Caco-2 (cell line): ENCODE data around the gene MPC1. TPM values are rescaled to one million over a fixed set of nuclear protein-coding genes. Genes with fewer than 3 reads are reported as not detected.
A peak's percentile ranks its signal among the peaks of the same experiment; 100 is the strongest.
"Not testable (repeated sequence)": the region's sequence is repeated elsewhere in the genome, so short reads cannot be mapped to it uniquely, and the experiment has no call there.

Experiments
- BruUV-seq: library from RNA; stranded (reverse); fragments of 400-500 nt; replicated peaks from 2 replicates; lab custom pipeline; 2021; lab: Mats Ljungman, UMichigan
- CTCF ChIA-PET: fragments of 300-600 bp; sonication (Branson Sonifier 250); formaldehyde crosslinking; loops from one replicate; lab custom pipeline; 2022; ENCODE audit warnings: antibody characterized with exemption; lab: Charles Lee
- POLR2A ChIA-PET: fragments of 300-600 bp; sonication (Branson Sonifier 250); formaldehyde crosslinking; loops from one replicate; lab custom pipeline; 2022; ENCODE audit warnings: antibody characterized with exemption; lab: Charles Lee
- DNase-seq, 2 experiments: peaks; one replicate each; pipeline versions ENCODE4 v3.0.0 to v3.0.0-alpha.2; 2020 to 2022
- H3K27me3 ChIP-seq: replicated peaks from 2 replicates; pipeline ENCODE4 v1.6.0; 2011; ENCODE audit warnings: low read length; ENCODE audit not compliant: control insufficient read depth, insufficient read depth
- H3K36me3 ChIP-seq: 2 replicates; pipeline ENCODE4 v1.5.1; 2011; ENCODE audit warnings: low read length; ENCODE audit not compliant: control insufficient read depth, insufficient read depth
- H3K4me1 ChIP-seq: fragments of 250-450 bp; sonication (Bioruptor Pico); 2 replicates; pipeline ENCODE4 v1.5.1; 2020; ENCODE audit warnings: mild to moderate bottlenecking
- H3K4me3 ChIP-seq: 2 replicates; pipeline ENCODE4 v1.5.1; 2011; ENCODE audit warnings: low read depth, mild to moderate bottlenecking, control low read depth, low read length
- H3K9me3 ChIP-seq: fragments of 250-450 bp; sonication (Bioruptor Pico); 2 replicates; pipeline ENCODE4 v1.5.1; 2020; ENCODE audit warnings: mild to moderate bottlenecking, moderate library complexity
- H3K27ac Mint-ChIP-seq: one replicate; pipeline ENCODE4 v1.8.0; 2022; ENCODE audit warnings: mixed read lengths; ENCODE audit not compliant: unreplicated experiment
- H3K27me3 Mint-ChIP-seq: one replicate; pipeline ENCODE4 v1.8.0; 2022; ENCODE audit warnings: mixed read lengths; ENCODE audit not compliant: insufficient read depth, unreplicated experiment
- H3K36me3 Mint-ChIP-seq: one replicate; pipeline ENCODE4 v1.8.0; 2022; ENCODE audit warnings: mild to moderate bottlenecking, mixed read lengths; ENCODE audit not compliant: insufficient read depth, unreplicated experiment
- H3K4me1 Mint-ChIP-seq: one replicate; pipeline ENCODE4 v1.8.0; 2022; ENCODE audit warnings: low read depth, mixed read lengths; ENCODE audit not compliant: unreplicated experiment
- H3K4me3 Mint-ChIP-seq: one replicate; pipeline ENCODE4 v1.8.0; 2022; ENCODE audit warnings: mild to moderate bottlenecking, moderate library complexity, mixed read lengths; ENCODE audit not compliant: unreplicated experiment
- H3K9me3 Mint-ChIP-seq: one replicate; pipeline ENCODE4 v1.8.0; 2022; ENCODE audit warnings: mixed read lengths; ENCODE audit not compliant: unreplicated experiment
- intact Hi-C: fragments of 100-400 bp; cut with micrococcal nuclease; formaldehyde crosslinking; loops from one replicate; pipeline ENCODE4 v1.10.0; 2022; ENCODE audit not compliant: unreplicated experiment
- total RNA-seq: library from RNA; stranded (reverse); gene quantifications from 2 replicates; pipeline ENCODE4 v1.2.3, GENCODE V29; 2022
- TF ChIP-seq, protein P1 (sequence below), 2 experiments: fragments of 200-600 bp in 1 of 2; IDR thresholded peaks; 1 replicate in 1 of 2; 2 replicates in 1 of 2; pipeline versions ENCODE4 v1.5.1 to v1.8.0; 2011 to 2022; ENCODE audit warnings: antibody characterized with exemption in 1 of 2, control low read depth in 1 of 2, inconsistent platforms in 1 of 2, low read depth in 1 of 2, low read length in 1 of 2, mild to moderate bottlenecking in 1 of 2, moderate library complexity in 1 of 2; ENCODE audit not compliant: insufficient read depth in 1 of 2, severe bottlenecking in 1 of 2, unreplicated experiment in 1 of 2

Gene MPC1
- total RNA-seq, 1 experiment from 2014 or later, result 19.7 TPM

- H3K27ac Mint-ChIP-seq, result no peak overlapping the region
- H3K4me1 Mint-ChIP-seq, result peaks cover 23% of the 10 kb centered on the region
- H3K27me3 Mint-ChIP-seq, result no peaks in the 10 kb centered on the region
- H3K4me3 Mint-ChIP-seq, result no peak overlapping the region
- Histone ChIP-seq H3K27me3 (no peaks in the 10 kb centered on the region), H3K9me3 (no peaks in the 10 kb centered on the region), H3K36me3 (no peaks in the 10 kb centered on the region; the same call in 1 of the 2 replicates), H3K4me1 (peaks cover 34% of the 10 kb centered on the region), H3K4me3 (no peak overlapping the region)
- ChIA-PET CTCF (no interaction called here), POLR2A (no interaction called here)
- TF ChIP-seq, protein P1, sequence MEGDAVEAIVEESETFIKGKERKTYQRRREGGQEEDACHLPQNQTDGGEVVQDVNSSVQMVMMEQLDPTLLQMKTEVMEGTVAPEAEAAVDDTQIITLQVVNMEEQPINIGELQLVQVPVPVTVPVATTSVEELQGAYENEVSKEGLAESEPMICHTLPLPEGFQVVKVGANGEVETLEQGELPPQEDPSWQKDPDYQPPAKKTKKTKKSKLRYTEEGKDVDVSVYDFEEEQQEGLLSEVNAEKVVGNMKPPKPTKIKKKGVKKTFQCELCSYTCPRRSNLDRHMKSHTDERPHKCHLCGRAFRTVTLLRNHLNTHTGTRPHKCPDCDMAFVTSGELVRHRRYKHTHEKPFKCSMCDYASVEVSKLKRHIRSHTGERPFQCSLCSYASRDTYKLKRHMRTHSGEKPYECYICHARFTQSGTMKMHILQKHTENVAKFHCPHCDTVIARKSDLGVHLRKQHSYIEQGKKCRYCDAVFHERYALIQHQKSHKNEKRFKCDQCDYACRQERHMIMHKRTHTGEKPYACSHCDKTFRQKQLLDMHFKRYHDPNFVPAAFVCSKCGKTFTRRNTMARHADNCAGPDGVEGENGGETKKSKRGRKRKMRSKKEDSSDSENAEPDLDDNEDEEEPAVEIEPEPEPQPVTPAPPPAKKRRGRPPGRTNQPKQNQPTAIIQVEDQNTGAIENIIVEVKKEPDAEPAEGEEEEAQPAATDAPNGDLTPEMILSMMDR (IDR thresholded peaks at IDR 0.05; ENCODE audit: insufficient read depth in 1 of 2, low read depth in 1 of 2, low read length in 1 of 2, severe bottlenecking in 1 of 2, unreplicated experiment in 1 of 2), result no peak
- intact Hi-C loops, result loop anchor here (10.0 kb wide), 1 partner anchor 609 kb away; the partner anchor contains the start of gene CEP43
- no TSS peak for BruUV-seq
- DNase-seq, result no peak
- peaks cover 5% of the 10 kb centered on the region for H3K36me3 Mint-ChIP-seq
- H3K9me3 Mint-ChIP-seq, result no peaks in the 10 kb centered on the region
These were observed 3.4 kb upstream of the MPC1 start for GRCh38 chr6:166386111-166386510.

- Histone ChIP-seq H3K4me3 (peak overlapping the region; percentile 86), H3K4me1 (peaks cover 28% of the 10 kb centered on the region)
- H3K9me3 ChIP-seq, H3K36me3 Mint-ChIP-seq, POLR2A ChIA-PET, CTCF ChIA-PET, H3K36me3 ChIP-seq, H3K27me3 Mint-ChIP-seq, H3K27me3 ChIP-seq, H3K9me3 Mint-ChIP-seq: not testable (repeated sequence)
- BruUV-seq, result TSS peak; percentile 58
- Mint-ChIP-seq H3K27ac (peak overlapping the region; percentile 87), H3K4me1 (peaks cover 14% of the 10 kb centered on the region), H3K4me3 (peak overlapping the region; percentile 82)
- intact Hi-C loops, result loop anchor here (1.0 to 10.0 kb wide), 6 partner anchors 16 to 611 kb away; partner anchors contain the start of genes CEP43, PRR18 and RPS6KA2
- TF ChIP-seq, protein P1 (IDR thresholded peaks at IDR 0.05; ENCODE audit: insufficient read depth in 1 of 2, low read depth in 1 of 2, low read length in 1 of 2, severe bottlenecking in 1 of 2, unreplicated experiment in 1 of 2), result peak in 1 of 2 experiments; percentile 19
- DNase-seq, result peak; percentile 56 to 57
These were observed 1.1 kb upstream of the MPC1 start for GRCh38 chr6:166383802-166384363.

DNA sequence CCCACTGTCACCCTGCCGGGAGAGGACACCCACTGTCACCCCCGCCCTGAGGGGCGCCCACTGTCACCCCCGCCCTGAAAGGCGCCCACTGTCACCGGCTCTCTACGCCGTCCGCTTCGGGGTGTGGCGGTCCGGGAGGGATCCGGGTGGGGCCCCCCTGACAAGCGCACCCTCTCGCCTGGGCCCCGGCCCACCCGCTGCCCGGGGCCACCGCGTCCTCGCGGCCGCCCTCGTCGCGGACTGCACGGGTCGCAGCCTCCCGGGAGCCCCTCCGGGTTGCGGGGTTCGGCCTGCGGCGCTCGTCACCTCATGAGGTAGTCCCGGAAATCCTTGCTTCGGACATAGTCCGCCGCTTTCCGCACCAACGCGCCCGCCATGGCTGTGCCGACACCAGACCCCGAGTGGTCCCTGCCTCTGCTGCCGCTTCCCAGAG lies 224 bp downstream of the MPC1 start:
- intact Hi-C loops, result loop anchor here (1.0 to 10.0 kb wide), 3 partner anchors 69 to 612 kb away; partner anchors contain the start of genes CEP43 and PRR18
- no TSS peak for BruUV-seq
- no peaks in the 10 kb centered on the region; the same call in 1 of the 2 replicates for H3K36me3 ChIP-seq

More for the DNA sequence above, 224 bp downstream of the MPC1 start:
- H3K27ac Mint-ChIP-seq, result no peak overlapping the region
- Histone ChIP-seq H3K9me3 (no peaks in the 10 kb centered on the region), H3K4me3 (peak overlapping the region; percentile 86), H3K27me3 (no peaks in the 10 kb centered on the region), H3K4me1 (peaks cover 15% of the 10 kb centered on the region)
- ChIA-PET POLR2A (no interaction called here), CTCF (no interaction called here)
- no peaks in the 10 kb centered on the region for H3K9me3 Mint-ChIP-seq
- peaks cover 5% of the 10 kb centered on the region for H3K36me3 Mint-ChIP-seq
- peak overlapping the region; percentile 76 for H3K4me3 Mint-ChIP-seq
- H3K27me3 Mint-ChIP-seq, result no peaks in the 10 kb centered on the region
- no peak for DNase-seq
- TF ChIP-seq, protein P1 (IDR thresholded peaks at IDR 0.05; ENCODE audit: insufficient read depth in 1 of 2, low read depth in 1 of 2, low read length in 1 of 2, severe bottlenecking in 1 of 2, unreplicated experiment in 1 of 2), result no peak
- peaks cover 7% of the 10 kb centered on the region for H3K4me1 Mint-ChIP-seq
